HepG2 (cell line): ENCODE measurements around the gene TSPAN17. TPM values are rescaled to one million over a fixed set of nuclear protein-coding genes. Genes with fewer than 3 reads are reported as not detected.

Experiments
- DNMT3B ChIP-seq: conservative IDR thresholded peaks from 2 replicates; pipeline ENCODE4 v1.6.1; 2016; ENCODE audit warnings: missing biosample characterization, control low read depth
- MED8 ChIP-seq: sonication (generic); formaldehyde crosslinking; IDR thresholded peaks from 2 replicates; pipeline ENCODE4 v1.8.1; 2023; ENCODE audit warnings: mild to moderate bottlenecking, missing genetic modification reagents; ENCODE audit not compliant: insufficient replicate concordance
- MXD4 ChIP-seq: IDR thresholded peaks from 2 replicates; pipeline ENCODE4 v1.6.1; 2016; ENCODE audit warnings: mild to moderate bottlenecking, missing biosample characterization, missing genetic modification reagents
- NR2F6 ChIP-seq, 2 experiments: IDR thresholded peaks; 2 replicates each; pipeline ENCODE4 v1.6.1; 2016; ENCODE audit warnings: antibody characterized with exemption in 1 of 2, mild to moderate bottlenecking in 1 of 2
- SAP130 ChIP-seq: IDR thresholded peaks from 2 replicates; pipeline ENCODE4 v1.6.1; 2016; ENCODE audit warnings: low read depth
- ZNF460 ChIP-seq: sonication (generic); formaldehyde crosslinking; IDR thresholded peaks from 2 replicates; pipeline ENCODE4 v1.5.1; 2020; ENCODE audit warnings: missing genetic modification reagents, mild to moderate bottlenecking, borderline replicate concordance
- ZNF570 ChIP-seq: sonication (generic); formaldehyde crosslinking; IDR thresholded peaks from 2 replicates; pipeline ENCODE4 v1.4.0; 2020; ENCODE audit warnings: mild to moderate bottlenecking, missing genetic modification reagents, borderline replicate concordance
- polyA plus RNA-seq, 8 experiments: library from polyadenylated mRNA; depleted of rRNA in 3 of 8; stranded (reverse) in 7 of 8; unstranded in 1 of 8; fragments of >200 nt; fragmentation: Illumina TruSeq in 4 of 8; extraction: Trizol in 4 of 8; gene quantifications; 2 replicates each; pipeline versions ENCODE4 v1.2.1 to v1.2.3, GENCODE V29; 2011 to 2016; ENCODE audit warnings: low read depth in 4 of 8, missing spikeins in 1 of 8, mixed read lengths in 1 of 8; ENCODE audit not compliant: insufficient read depth in 1 of 8
- total RNA-seq, 5 experiments: library from RNA; depleted of rRNA; stranded (reverse); fragments of >200 nt; fragmentation: Illumina TruSeq; extraction: Trizol; gene quantifications; 2 replicates each; pipeline ENCODE4 v1.2.3, GENCODE V29; 2016; ENCODE audit warnings: low read depth in 1 of 5
- TF ChIP-seq, protein P1 (sequence below): sonication (generic); formaldehyde crosslinking; IDR thresholded peaks from 2 replicates; pipeline ENCODE4 v1.8.1; 2023; ENCODE audit warnings: missing genetic modification reagents, inconsistent platforms, borderline replicate concordance
- TF ChIP-seq, protein P2 (sequence below): sonication (generic); formaldehyde crosslinking; IDR thresholded peaks from 2 replicates; pipeline ENCODE4 v1.5.1; 2020; ENCODE audit warnings: mild to moderate bottlenecking, missing genetic modification reagents
- TF ChIP-seq, protein P3 (sequence below): sonication (generic); formaldehyde crosslinking; conservative IDR thresholded peaks from 2 replicates; pipeline ENCODE4 v1.8.1; 2023; ENCODE audit warnings: missing genetic modification reagents
- TF ChIP-seq, protein P4 (sequence below): IDR thresholded peaks from 2 replicates; pipeline ENCODE4 v1.6.1; 2016; ENCODE audit warnings: missing compliant biosample characterization, missing genetic modification reagents, borderline replicate concordance

The TSPAN17 gene
- total and polyA plus RNA-seq, 2 of the 13 experiments (the other 11 are each of a cell fraction or from before 2014, with no cell fraction given) = 11.5 to 15.0 TPM

DNA sequence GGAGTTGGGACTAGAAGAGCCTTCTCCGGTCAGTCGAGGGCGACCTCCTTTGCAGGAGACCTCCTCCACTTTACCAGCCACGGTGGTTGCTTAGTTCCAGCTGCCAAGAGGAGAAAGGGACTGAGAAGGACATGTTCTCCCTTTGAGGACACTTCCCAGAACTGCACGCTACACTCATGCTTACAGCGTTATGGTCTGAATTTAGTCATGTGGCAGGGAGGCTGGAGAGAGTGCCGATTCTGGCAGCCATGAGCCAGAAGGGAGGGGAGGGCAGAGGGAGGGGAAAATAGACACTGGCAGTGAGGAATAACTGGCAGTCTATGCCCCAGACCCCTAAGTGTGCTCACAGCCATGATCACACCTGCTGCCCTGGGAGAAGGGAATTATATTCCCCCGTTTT, 47.8 kb downstream of the TSPAN17 start (continued):
- TF ChIP-seq ZNF460 (CRISPR knock-in tag) = no peak
- TF ChIP-seq, protein P1, sequence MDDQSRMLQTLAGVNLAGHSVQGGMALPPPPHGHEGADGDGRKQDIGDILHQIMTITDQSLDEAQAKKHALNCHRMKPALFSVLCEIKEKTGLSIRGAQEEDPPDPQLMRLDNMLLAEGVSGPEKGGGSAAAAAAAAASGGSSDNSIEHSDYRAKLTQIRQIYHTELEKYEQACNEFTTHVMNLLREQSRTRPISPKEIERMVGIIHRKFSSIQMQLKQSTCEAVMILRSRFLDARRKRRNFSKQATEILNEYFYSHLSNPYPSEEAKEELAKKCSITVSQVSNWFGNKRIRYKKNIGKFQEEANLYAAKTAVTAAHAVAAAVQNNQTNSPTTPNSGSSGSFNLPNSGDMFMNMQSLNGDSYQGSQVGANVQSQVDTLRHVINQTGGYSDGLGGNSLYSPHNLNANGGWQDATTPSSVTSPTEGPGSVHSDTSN (CRISPR knock-in tag) = no peak
- TF ChIP-seq MXD4 (CRISPR knock-in tag) = no peak
- no peak for TF ChIP-seq MED8 (CRISPR knock-in tag)
- TF ChIP-seq DNMT3B (CRISPR knock-in tag) = no peak
- TF ChIP-seq, protein P2, sequence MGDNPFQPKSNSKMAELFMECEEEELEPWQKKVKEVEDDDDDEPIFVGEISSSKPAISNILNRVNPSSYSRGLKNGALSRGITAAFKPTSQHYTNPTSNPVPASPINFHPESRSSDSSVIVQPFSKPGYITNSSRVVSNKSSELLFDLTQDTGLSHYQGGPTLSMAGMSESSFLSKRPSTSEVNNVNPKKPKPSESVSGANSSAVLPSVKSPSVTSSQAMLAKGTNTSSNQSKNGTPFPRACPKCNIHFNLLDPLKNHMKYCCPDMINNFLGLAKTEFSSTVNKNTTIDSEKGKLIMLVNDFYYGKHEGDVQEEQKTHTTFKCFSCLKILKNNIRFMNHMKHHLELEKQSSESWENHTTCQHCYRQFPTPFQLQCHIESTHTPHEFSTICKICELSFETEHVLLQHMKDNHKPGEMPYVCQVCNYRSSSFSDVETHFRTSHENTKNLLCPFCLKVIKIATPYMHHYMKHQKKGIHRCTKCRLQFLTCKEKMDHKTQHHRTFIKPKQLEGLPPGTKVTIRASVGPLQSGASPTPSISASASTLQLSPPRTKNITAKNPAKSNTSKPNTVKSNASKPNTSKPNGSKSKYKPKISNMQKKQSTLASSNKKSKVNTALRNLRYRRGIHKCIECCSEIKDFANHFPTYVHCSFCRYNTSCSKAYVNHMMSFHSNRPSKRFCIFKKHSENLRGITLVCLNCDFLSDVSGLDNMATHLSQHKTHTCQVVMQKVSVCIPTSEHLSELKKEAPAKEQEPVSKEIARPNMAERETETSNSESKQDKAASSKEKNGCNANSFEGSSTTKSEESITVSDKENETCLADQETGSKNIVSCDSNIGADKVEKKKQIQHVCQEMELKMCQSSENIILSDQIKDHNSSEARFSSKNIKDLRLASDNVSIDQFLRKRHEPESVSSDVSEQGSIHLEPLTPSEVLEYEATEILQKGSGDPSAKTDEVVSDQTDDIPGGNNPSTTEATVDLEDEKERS = no peak
- TF ChIP-seq, protein P3, sequence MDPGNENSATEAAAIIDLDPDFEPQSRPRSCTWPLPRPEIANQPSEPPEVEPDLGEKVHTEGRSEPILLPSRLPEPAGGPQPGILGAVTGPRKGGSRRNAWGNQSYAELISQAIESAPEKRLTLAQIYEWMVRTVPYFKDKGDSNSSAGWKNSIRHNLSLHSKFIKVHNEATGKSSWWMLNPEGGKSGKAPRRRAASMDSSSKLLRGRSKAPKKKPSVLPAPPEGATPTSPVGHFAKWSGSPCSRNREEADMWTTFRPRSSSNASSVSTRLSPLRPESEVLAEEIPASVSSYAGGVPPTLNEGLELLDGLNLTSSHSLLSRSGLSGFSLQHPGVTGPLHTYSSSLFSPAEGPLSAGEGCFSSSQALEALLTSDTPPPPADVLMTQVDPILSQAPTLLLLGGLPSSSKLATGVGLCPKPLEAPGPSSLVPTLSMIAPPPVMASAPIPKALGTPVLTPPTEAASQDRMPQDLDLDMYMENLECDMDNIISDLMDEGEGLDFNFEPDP (CRISPR knock-in tag) = no peak
- TF ChIP-seq SAP130 (CRISPR knock-in tag) = no peak
- TF ChIP-seq NR2F6 (IDR thresholded peaks at IDR 0.05) = no peak
- TF ChIP-seq NR2F6 (CRISPR knock-in tag; IDR thresholded peaks at IDR 0.05) = no peak
- TF ChIP-seq ZNF570 (CRISPR knock-in tag) = no peak
- TF ChIP-seq, protein P4, sequence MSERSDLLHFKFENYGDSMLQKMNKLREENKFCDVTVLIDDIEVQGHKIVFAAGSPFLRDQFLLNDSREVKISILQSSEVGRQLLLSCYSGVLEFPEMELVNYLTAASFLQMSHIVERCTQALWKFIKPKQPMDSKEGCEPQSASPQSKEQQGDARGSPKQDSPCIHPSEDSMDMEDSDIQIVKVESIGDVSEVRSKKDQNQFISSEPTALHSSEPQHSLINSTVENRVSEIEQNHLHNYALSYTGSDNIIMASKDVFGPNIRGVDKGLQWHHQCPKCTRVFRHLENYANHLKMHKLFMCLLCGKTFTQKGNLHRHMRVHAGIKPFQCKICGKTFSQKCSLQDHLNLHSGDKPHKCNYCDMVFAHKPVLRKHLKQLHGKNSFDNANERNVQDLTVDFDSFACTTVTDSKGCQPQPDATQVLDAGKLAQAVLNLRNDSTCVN (CRISPR knock-in tag) = no peak
- TF ChIP-seq, all 625 proteins: peak for 0
